Calu3 (cell line): ENCODE measurements around the gene SCFD2. TPM values are rescaled to one million over a fixed set of nuclear protein-coding genes. Genes with fewer than 3 reads are reported as not detected.
A peak's percentile ranks its signal among the peaks of the same experiment; 100 is the strongest.
"Not testable (repeated sequence)": the region's sequence is repeated elsewhere in the genome, so short reads cannot be mapped to it uniquely, and the experiment has no call there.

ENCODE experiments used
- BruUV-seq: library from RNA; stranded (reverse); fragments of 400-500 nt; replicated peaks from 2 replicates; lab custom pipeline; 2021; lab: Mats Ljungman, UMichigan
- CTCF ChIA-PET: fragments of 300-600 bp; sonication (Branson Sonifier 250); formaldehyde crosslinking; loops from one replicate; lab custom pipeline; 2022; ENCODE audit warnings: antibody characterized with exemption; lab: Charles Lee
- DNase-seq: peaks from one replicate; pipeline ENCODE4 v3.0.0; 2022
- H3K27ac Mint-ChIP-seq: one replicate; pipeline ENCODE4 v1.8.0; 2022; ENCODE audit warnings: mixed read lengths; ENCODE audit not compliant: unreplicated experiment
- H3K27me3 Mint-ChIP-seq: one replicate; pipeline ENCODE4 v1.8.0; 2022; ENCODE audit warnings: mixed read lengths; ENCODE audit not compliant: unreplicated experiment
- H3K36me3 Mint-ChIP-seq: one replicate; pipeline ENCODE4 v1.8.0; 2022; ENCODE audit warnings: mild to moderate bottlenecking, moderate library complexity, mixed read lengths; ENCODE audit not compliant: insufficient read depth, unreplicated experiment
- H3K4me1 Mint-ChIP-seq: one replicate; pipeline ENCODE4 v1.8.0; 2022; ENCODE audit warnings: mild to moderate bottlenecking, low read depth, mixed read lengths; ENCODE audit not compliant: unreplicated experiment
- H3K4me3 Mint-ChIP-seq: one replicate; pipeline ENCODE4 v1.8.0; 2022; ENCODE audit warnings: mild to moderate bottlenecking, low read depth, moderate library complexity, mixed read lengths; ENCODE audit not compliant: unreplicated experiment
- H3K9me3 Mint-ChIP-seq: one replicate; pipeline ENCODE4 v1.8.0; 2022; ENCODE audit warnings: low read depth, mixed read lengths; ENCODE audit not compliant: unreplicated experiment
- intact Hi-C: fragments of 100-400 bp; cut with micrococcal nuclease; formaldehyde crosslinking; loops from one replicate; pipeline ENCODE4 v1.10.0; 2022; ENCODE audit not compliant: unreplicated experiment
- total RNA-seq: library from RNA; stranded (reverse); gene quantifications from 2 replicates; pipeline ENCODE4 v1.2.3, GENCODE V29; 2022
- TF ChIP-seq, protein P1 (sequence below): fragments of 200-600 bp; IDR thresholded peaks from one replicate; pipeline ENCODE4 v1.8.0; 2022; ENCODE audit warnings: antibody characterized with exemption; ENCODE audit not compliant: unreplicated experiment

The SCFD2 gene
- total RNA-seq, 1 experiment from 2014 or later: 16.7 TPM

GRCh38 chr4:53186714-53187358 lies 179.0 kb downstream of the SCFD2 start:
- H3K36me3 Mint-ChIP-seq: no peaks in the 10 kb centered on the region
- H3K9me3 Mint-ChIP-seq: no peaks in the 10 kb centered on the region
- no TSS peak for BruUV-seq
- TF ChIP-seq, protein P1, sequence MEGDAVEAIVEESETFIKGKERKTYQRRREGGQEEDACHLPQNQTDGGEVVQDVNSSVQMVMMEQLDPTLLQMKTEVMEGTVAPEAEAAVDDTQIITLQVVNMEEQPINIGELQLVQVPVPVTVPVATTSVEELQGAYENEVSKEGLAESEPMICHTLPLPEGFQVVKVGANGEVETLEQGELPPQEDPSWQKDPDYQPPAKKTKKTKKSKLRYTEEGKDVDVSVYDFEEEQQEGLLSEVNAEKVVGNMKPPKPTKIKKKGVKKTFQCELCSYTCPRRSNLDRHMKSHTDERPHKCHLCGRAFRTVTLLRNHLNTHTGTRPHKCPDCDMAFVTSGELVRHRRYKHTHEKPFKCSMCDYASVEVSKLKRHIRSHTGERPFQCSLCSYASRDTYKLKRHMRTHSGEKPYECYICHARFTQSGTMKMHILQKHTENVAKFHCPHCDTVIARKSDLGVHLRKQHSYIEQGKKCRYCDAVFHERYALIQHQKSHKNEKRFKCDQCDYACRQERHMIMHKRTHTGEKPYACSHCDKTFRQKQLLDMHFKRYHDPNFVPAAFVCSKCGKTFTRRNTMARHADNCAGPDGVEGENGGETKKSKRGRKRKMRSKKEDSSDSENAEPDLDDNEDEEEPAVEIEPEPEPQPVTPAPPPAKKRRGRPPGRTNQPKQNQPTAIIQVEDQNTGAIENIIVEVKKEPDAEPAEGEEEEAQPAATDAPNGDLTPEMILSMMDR: no peak
- no peaks in the 10 kb centered on the region for H3K4me1 Mint-ChIP-seq
- no peak overlapping the region for H3K27ac Mint-ChIP-seq
- intact Hi-C loops: no loop called here
- H3K27me3 Mint-ChIP-seq: no peaks in the 10 kb centered on the region
- DNase-seq: no peak
- CTCF ChIA-PET: no interaction called here
- no peak overlapping the region for H3K4me3 Mint-ChIP-seq

- Mint-ChIP-seq H3K36me3 (no peaks in the 10 kb centered on the region), H3K27me3 (no peaks in the 10 kb centered on the region), H3K4me3 (no peak overlapping the region), H3K9me3 (no peaks in the 10 kb centered on the region), H3K27ac (peak overlapping the region; percentile 22), H3K4me1 (no peaks in the 10 kb centered on the region)
- CTCF ChIA-PET: no interaction called here
- intact Hi-C loops: no loop called here
- no TSS peak for BruUV-seq
- TF ChIP-seq, protein P1: no peak
- no peak for DNase-seq
Measured at GRCh38 chr4:53185869-53186585, 179.8 kb downstream of the SCFD2 start.

GRCh38 chr4:53183754-53184153 lies 182.1 kb downstream of the SCFD2 start:
- no peaks in the 10 kb centered on the region for H3K36me3 Mint-ChIP-seq
- H3K27ac Mint-ChIP-seq: no peak overlapping the region
- no peaks in the 10 kb centered on the region for H3K27me3 Mint-ChIP-seq
- H3K4me3 Mint-ChIP-seq: no peak overlapping the region
- H3K9me3 Mint-ChIP-seq: peaks cover 4% of the 10 kb centered on the region
- CTCF ChIA-PET: no interaction called here
- TF ChIP-seq, protein P1: no peak
- BruUV-seq: no TSS peak
- intact Hi-C loops: no loop called here
- H3K4me1 Mint-ChIP-seq: no peaks in the 10 kb centered on the region
- no peak for DNase-seq

DNA sequence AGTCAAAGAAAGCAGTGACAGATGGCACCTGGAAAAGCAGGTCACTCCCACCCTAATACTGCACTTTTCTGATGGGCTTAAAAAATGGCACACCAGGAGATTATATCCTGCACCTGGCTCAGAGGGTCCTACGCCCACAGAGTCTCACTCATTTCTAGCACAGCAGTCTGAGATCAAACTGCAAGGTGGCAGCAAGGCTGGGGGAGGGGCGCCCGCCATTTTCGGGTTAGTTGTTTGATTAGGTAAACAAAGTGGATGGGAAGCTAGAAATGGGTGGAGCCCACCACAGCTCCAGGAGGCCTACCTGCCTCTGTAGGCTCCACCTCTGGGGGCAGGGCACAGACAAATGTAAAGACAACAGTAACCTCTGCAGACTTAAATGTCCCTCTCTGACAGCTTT lies 188.1 kb downstream of the SCFD2 start:
- H3K9me3 Mint-ChIP-seq: peaks cover 13% of the 10 kb centered on the region
- CTCF ChIA-PET, H3K27ac Mint-ChIP-seq, H3K4me1 Mint-ChIP-seq, BruUV-seq, H3K4me3 Mint-ChIP-seq, H3K27me3 Mint-ChIP-seq, H3K36me3 Mint-ChIP-seq, DNase-seq, intact Hi-C loops: not testable (repeated sequence)

GRCh38 chr4:53175640-53176039 lies 190.2 kb downstream of the SCFD2 start:
- H3K27me3 Mint-ChIP-seq: no peaks in the 10 kb centered on the region
- TF ChIP-seq, protein P1: no peak
- no peak for DNase-seq
- no peak overlapping the region for H3K4me3 Mint-ChIP-seq
- no peak overlapping the region for H3K27ac Mint-ChIP-seq
- intact Hi-C loops: no loop called here
- no peaks in the 10 kb centered on the region for H3K4me1 Mint-ChIP-seq
- no TSS peak for BruUV-seq
- peaks cover 13% of the 10 kb centered on the region for H3K9me3 Mint-ChIP-seq
- CTCF ChIA-PET: no interaction called here
- no peaks in the 10 kb centered on the region for H3K36me3 Mint-ChIP-seq
